IPS-18c (cell line): ENCODE results near the gene STKLD1.
"Not testable (repeated sequence)": the region's sequence is repeated elsewhere in the genome, so short reads cannot be mapped to it uniquely, and the experiment has no call there.

Source experiments
- H3K4me3 ChIP-seq: 2 replicates; pipeline ENCODE4 v1.7.0; 2013; ENCODE audit warnings: low read depth, mild to moderate bottlenecking, low read length, moderate library complexity; ENCODE audit not compliant: insufficient read depth
- H3K9me3 ChIP-seq: one replicate; pipeline ENCODE4 v1.6.1; 2013; ENCODE audit warnings: mild to moderate bottlenecking, low read length, moderate library complexity; ENCODE audit not compliant: control insufficient read depth, insufficient read depth

Gene STKLD1

DNA sequence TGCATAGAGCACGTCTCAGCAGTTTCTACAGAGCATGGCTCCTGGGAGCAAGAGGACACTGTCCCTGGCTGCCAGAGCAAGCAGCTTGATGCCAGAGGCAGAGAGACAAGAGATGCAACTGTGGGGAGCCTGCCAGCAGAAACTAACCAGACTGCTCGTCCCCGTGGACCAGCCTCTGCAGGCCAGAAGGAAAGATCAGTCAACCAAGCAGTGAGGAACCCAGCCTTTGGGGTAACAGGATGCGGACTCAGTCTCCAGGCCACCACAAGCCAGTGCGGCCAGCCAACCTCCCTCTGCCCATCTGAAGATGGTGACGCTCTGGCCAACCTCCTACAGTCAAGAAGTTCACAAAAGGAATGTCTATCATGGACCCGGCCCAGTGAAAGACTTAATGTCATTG, 4.0 kb upstream of the STKLD1 start:
- Histone ChIP-seq H3K9me3 (no peaks in the 10 kb centered on the region), H3K4me3 (no peak overlapping the region)

GRCh38 chr9:133374612-133375115, 1.5 kb upstream of the STKLD1 start:
- peak overlapping the region; percentile 87 for H3K4me3 ChIP-seq
- no peaks in the 10 kb centered on the region for H3K9me3 ChIP-seq

DNA sequence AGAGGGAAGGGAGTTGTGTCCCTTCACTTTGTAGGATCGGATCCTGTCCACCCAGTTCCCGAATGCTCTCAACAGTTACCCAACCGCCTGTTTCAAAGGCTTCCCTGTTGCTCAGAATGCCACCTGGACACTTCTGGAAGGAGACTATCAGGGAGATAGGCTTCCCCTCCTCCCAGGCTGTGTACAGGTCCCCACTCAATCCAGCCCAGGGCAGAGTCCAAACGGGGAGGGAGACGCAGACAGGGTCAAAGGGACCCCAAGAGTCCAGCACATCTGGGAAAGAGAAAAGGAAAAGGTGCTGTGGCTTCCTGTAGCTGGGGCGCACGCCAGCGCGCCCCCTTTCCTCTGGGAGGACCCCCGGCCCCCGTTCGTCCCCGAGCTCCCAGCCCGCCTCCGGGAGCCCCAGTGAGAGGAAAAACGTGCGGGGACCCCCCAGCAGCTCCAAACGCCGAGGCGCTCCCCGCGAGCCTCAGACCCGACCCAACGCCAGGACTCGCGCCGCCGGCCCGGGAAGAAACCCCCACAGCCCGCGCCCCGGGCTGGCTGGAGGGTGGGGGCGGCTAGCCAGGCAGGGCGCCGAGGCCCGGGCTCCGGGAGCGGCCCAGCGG, 946 bp upstream of the STKLD1 start:
- H3K9me3 ChIP-seq: no peaks in the 10 kb centered on the region
- peak overlapping the region; percentile 87 for H3K4me3 ChIP-seq

GRCh38 chr9:133377280-133377679, 1.1 kb downstream of the STKLD1 start:
- not testable (repeated sequence) for H3K9me3 ChIP-seq, H3K4me3 ChIP-seq

DNA sequence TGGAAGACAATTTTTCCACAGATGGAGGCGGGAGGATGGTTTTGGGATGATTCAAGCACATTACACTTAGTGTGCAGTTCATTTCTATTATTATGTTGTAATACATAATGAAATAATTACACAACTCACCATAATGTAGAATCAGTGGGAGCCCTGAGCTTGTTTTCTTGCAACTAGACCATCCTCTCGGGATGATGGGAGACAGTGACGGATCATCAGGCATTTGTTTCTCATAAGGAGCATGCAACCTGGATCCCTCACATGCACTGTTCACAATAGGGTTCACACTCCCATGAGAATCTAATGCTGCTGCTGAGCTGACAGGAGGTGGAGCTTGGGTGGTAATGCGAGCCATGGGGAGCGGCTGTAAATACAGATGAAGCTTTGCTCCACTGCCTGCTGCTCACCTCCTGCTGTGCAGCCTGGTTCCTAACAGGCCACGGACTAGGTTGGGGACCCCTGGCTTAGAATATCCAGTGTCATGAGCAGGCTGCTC, 1.6 kb downstream of the STKLD1 start:
- H3K4me3 ChIP-seq: no peak overlapping the region

GRCh38 chr9:133378408-133378962, 2.3 kb downstream of the STKLD1 start:
- no peaks in the 10 kb centered on the region for H3K9me3 ChIP-seq
- H3K4me3 ChIP-seq: no peak overlapping the region

More for the DNA sequence above, 1.6 kb downstream of the STKLD1 start:
- no peaks in the 10 kb centered on the region for H3K9me3 ChIP-seq

DNA sequence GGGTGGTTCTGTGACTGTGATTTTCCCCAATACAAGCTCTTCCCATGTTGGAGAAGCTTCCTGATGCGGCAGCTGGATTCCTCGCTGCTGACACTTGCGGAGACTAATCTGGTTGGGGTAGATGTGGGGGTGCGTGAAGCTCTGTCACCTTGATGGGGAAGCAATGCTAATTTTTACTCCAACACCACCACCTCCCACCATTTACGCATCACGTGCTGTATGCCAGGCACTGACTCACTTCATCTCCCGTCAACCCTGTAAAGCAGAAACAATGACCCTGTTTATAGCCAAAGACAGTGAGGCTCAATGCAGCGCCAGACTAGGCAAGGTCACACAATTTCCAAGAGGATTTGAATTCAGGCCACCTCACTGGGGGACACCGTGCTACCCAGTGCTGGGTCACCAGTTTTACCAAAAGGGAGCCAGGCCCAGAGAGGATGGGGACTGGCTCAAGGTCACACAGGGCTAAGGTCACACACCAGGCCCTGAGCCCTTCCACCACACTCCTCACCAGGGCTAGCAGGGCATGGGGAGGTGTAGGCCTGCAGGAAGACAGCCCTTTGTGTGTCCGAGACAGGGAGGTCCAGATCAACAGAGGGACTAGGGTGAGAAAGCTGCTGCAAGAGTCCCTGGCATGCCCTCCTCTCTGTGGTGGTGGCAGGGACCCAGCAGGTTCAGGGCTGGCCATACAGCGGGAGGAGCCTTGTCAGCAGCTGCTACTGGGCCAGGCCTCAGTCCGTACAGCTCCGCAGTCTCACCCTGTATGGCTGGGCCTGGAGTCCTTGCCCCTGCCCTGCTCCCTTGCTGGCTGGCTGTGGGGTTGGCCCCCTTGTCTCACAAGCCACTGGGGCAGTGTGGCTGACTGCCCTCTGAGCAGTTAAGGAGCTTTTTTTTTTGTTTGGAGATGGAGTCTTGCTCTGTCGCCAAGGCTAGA, 3.3 kb downstream of the STKLD1 start:
- no peak overlapping the region for H3K4me3 ChIP-seq
- H3K9me3 ChIP-seq: no peaks in the 10 kb centered on the region

GRCh38 chr9:133380734-133381133, 4.6 kb downstream of the STKLD1 start:
- H3K4me3 ChIP-seq: no peak overlapping the region
- no peaks in the 10 kb centered on the region for H3K9me3 ChIP-seq

DNA sequence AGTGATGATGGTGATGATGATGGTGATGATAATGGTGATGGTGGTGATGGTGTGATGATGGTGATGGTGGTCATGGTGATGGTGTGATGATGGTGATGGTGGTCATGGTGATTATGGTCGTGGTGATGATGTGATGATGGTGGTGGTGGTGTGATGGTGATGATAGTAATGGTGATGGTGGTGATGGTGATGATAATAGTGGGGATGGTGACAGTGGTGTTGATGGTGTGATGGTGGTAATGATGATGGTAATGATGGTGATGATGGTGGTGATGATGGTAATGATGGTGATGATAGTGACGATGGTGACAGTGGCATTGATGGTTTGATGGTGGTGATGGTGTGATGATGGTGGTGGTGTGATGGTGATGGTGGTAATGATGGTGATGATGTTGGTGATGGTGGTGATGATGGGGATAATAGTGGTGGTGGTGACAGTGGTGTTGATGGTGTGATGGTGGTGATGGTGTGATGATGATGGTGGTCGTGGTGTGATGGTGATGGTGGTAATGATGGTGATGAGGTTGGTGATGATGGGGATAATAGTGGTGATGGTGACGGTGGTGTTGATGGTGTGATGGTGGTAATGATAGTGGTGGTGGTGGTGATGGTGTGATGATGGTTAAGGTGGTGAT, 6.5 kb downstream of the STKLD1 start:
- no peak overlapping the region for H3K4me3 ChIP-seq
- no peaks in the 10 kb centered on the region for H3K9me3 ChIP-seq

GRCh38 chr9:133383438-133383837, 7.3 kb downstream of the STKLD1 start:
- no peak overlapping the region for H3K4me3 ChIP-seq
- no peaks in the 10 kb centered on the region for H3K9me3 ChIP-seq

DNA sequence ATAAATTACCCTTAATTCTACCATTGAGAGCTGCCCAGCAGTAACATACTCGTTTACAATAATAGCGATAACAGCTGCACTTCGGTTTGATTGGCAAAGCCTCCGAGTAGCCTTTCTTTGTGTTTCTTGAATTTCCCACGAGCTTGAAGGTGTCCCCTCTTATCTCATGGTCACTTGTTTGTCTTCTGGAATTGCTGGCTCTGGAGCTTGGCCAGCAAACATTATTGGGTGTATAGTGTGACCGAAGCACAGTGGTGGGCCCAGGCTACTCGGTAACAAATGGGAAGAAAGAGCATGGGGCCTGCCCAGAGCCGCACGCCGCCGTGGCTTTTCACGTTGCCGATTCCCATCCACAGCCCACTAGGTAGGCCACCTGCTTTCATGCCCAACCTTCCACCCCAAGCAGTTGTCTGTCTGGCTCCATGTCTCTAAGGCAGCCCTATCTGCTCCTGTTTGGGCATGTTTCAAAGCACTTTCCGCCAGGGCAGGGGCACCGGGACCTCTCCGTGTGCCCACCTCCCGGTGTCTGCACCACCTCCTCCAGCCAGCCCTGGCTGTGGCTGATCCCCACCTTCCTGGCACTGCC, 8.7 kb downstream of the STKLD1 start:
- H3K9me3 ChIP-seq: no peaks in the 10 kb centered on the region
- no peak overlapping the region for H3K4me3 ChIP-seq

- Histone ChIP-seq H3K4me3 (no peak overlapping the region), H3K9me3 (no peaks in the 10 kb centered on the region)
Measured at GRCh38 chr9:133385452-133385851, 9.3 kb downstream of the STKLD1 start.

GRCh38 chr9:133386338-133386737, 10.2 kb downstream of the STKLD1 start:
- H3K9me3 ChIP-seq: peaks cover 3% of the 10 kb centered on the region
- no peak overlapping the region for H3K4me3 ChIP-seq

GRCh38 chr9:133387680-133388079, 11.5 kb downstream of the STKLD1 start:
- Histone ChIP-seq H3K9me3 (peaks cover 5% of the 10 kb centered on the region), H3K4me3 (no peak overlapping the region)

GRCh38 chr9:133389025-133389557, 12.9 kb downstream of the STKLD1 start:
- no peak overlapping the region for H3K4me3 ChIP-seq
- H3K9me3 ChIP-seq: peaks cover 5% of the 10 kb centered on the region

DNA sequence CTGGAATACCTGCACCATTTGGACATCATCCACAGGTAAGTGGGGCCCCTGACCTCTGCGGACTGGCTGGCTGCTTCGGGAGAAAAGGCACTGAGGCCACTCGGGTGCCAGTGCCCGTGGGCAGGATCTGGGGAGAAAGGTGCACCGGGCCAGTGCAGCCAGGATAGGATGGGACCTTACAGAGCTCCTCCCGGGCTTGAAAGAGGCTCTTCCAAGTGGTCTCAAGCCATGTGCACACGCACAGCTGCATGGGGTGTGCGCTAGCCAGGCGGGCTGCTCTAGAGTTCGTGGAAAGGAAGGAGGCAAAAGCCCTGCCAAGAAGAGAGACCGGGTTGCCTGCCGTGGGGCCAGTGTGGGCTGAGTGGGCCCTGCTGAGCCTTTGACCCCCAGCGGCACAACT, 13.4 kb downstream of the STKLD1 start:
- H3K4me3 ChIP-seq: no peak overlapping the region

DNA sequence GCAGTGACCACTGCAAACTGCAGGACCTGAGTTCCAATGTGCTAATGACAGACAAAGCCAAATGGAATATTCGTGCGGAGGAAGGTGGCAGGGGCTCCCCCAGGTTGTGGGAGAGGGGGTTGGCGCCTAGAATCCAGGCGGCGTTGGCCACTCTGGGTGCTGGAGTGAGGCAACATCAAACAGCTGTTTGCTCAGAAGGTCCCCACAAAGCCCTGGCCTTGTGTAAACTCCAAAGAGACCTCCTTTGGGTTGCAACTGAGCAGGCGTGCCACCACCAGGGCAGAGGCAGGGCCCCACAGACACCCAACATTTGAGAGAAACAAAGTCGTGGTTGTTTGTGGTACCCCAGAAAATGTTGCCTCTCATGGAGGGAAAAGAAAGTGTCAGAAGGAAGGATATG, 14.5 kb downstream of the STKLD1 start:
- Histone ChIP-seq H3K9me3 (peaks cover 5% of the 10 kb centered on the region), H3K4me3 (no peak overlapping the region)

More for the DNA sequence above, 13.4 kb downstream of the STKLD1 start:
- H3K9me3 ChIP-seq: peaks cover 5% of the 10 kb centered on the region
